Kidney (tissue), 14 donors: ENCODE results near the gene CHN2. TPM values are rescaled to one million over a fixed set of nuclear protein-coding genes. Genes with fewer than 3 reads are reported as not detected.

ENCODE experiments used
- DNase-seq, 5 donors: peaks; one replicate each; pipeline ENCODE4 v3.0.0-alpha.2; 2013 to 2020
- FAIRE-seq: peaks from 2 replicates; lab custom pipeline; 2012; peaks lifted over from hg19 to GRCh38; lab: Jason Lieb, UNC
- H3K27ac ChIP-seq, 2 donors: one replicate each; pipeline ENCODE4 v1.7.0; 2013; ENCODE audit warnings: low read depth in 2 of 2, low read length in 2 of 2, inconsistent platforms in 1 of 2
- H3K27me3 ChIP-seq: one replicate; pipeline ENCODE4 v1.7.1; 2013; ENCODE audit warnings: low read length, inconsistent platforms; ENCODE audit not compliant: control insufficient read depth, insufficient read depth
- H3K36me3 ChIP-seq, 3 donors: one replicate each; pipeline versions ENCODE4 v1.7.0 to v1.7.1; 2013; ENCODE audit warnings: low read length in 3 of 3, control low read depth in 1 of 3, inconsistent platforms in 1 of 3; ENCODE audit not compliant: insufficient read depth in 3 of 3, control insufficient read depth in 2 of 3
- H3K4me1 ChIP-seq, 3 donors: one replicate each; pipeline versions ENCODE4 v1.7.0 to v1.7.1; 2013; ENCODE audit warnings: low read length in 3 of 3, inconsistent platforms in 1 of 3, low read depth in 1 of 3; ENCODE audit not compliant: control insufficient read depth in 2 of 3, insufficient read depth in 2 of 3
- H3K4me3 ChIP-seq, 3 donors: one replicate each; pipeline versions ENCODE4 v1.7.0 to v1.8.1; 2013; ENCODE audit warnings: low read length in 3 of 3, control low read depth in 1 of 3, inconsistent platforms in 1 of 3
- H3K9ac ChIP-seq, 3 donors: one replicate each; pipeline versions ENCODE4 v1.7.0 to v1.7.1; 2013; ENCODE audit warnings: low read length in 3 of 3, control low read depth in 1 of 3, inconsistent platforms in 1 of 3
- H3K9me3 ChIP-seq, 3 donors: one replicate each; pipeline versions ENCODE4 v1.7.0 to v1.7.1; 2013; ENCODE audit warnings: low read length in 3 of 3, control low read depth in 1 of 3, inconsistent platforms in 1 of 3; ENCODE audit not compliant: control insufficient read depth in 2 of 3, insufficient read depth in 1 of 3
- CTCF ChIP-seq: IDR thresholded peaks from 3 replicates; pipeline ENCODE4 v1.5.1; 2012; ENCODE audit warnings: mild to moderate bottlenecking, moderate library complexity, borderline replicate concordance; ENCODE audit not compliant: insufficient read depth; ENCODE audit errors: extremely low read depth
- intact Hi-C: fragments of 100-400 bp; cut with DNase I; formaldehyde crosslinking; loops from one replicate; pipeline ENCODE4 v1.11.1; 2022
- polyA plus RNA-seq: library from polyadenylated mRNA; stranded (reverse); fragments of 350-450 nt; fragmentation: Illumina TruSeq; extraction: RNeasy Lipid Tissue Mini Kit (QIAGEN cat#74804); gene quantifications from one replicate; pipeline ENCODE4 v1.2.3, GENCODE V29; 2014; ENCODE audit warnings: low read depth, low replicate concordance; ENCODE audit not compliant: insufficient read depth
- total RNA-seq: library from RNA; stranded (reverse); fragmentation: NEBNext Ultra II Directional; extraction: Animal tissue kit (Norgen Biotek cat#: 25700); gene quantifications from one replicate; pipeline ENCODE4 v1.2.1, GENCODE V29; 2021
- donor health status: control.
- donor health status: control.
- donor health status: control.
- donor health status: control.
- donor health status: control.
- donor health status: DM: yes; HTN: yes; CAD: no.
- donor health status: Normal renal cell carcinoma (clear cell type).

CHN2 gene
- total and polyA plus RNA-seq, 2 donors from 2014 or later: 7.4 to 22.5 TPM

- no peak overlapping the region for H3K27ac ChIP-seq
- H3K36me3 ChIP-seq: no peaks in the 10 kb centered on the region
- H3K4me3 ChIP-seq: no peak overlapping the region
- H3K9ac ChIP-seq: no peak overlapping the region
- DNase-seq (no peak), FAIRE-seq (no peak)
- H3K4me1 ChIP-seq: peaks cover 0 to 12% (median 2%) of the 10 kb centered on the region in 3 donors
- no peaks in the 10 kb centered on the region for H3K27me3 ChIP-seq
- no peaks in the 10 kb centered on the region for H3K9me3 ChIP-seq
- no peak for TF ChIP-seq CTCF
- intact Hi-C loops: no loop called here
Observed at GRCh38 chr7:29287366-29287765, 92.8 kb downstream of the CHN2 start.

GRCh38 chr7:29288181-29289091, 93.9 kb downstream of the CHN2 start:
- no peak overlapping the region for H3K27ac ChIP-seq
- H3K4me3 ChIP-seq: no peak overlapping the region
- H3K4me1 ChIP-seq: peaks cover 0 to 12% (median 2%) of the 10 kb centered on the region in 3 donors
- no peak for DNase-seq
- H3K9ac ChIP-seq: no peak overlapping the region
- intact Hi-C loops: no loop called here
- no peaks in the 10 kb centered on the region for H3K9me3 ChIP-seq
- no peak for TF ChIP-seq CTCF
- H3K36me3 ChIP-seq: no peaks in the 10 kb centered on the region
- H3K27me3 ChIP-seq: no peaks in the 10 kb centered on the region
- FAIRE-seq: no peak

- intact Hi-C loops: no loop called here
- Histone ChIP-seq H3K4me1 (peaks cover 0 to 12% (median 2%) of the 10 kb centered on the region in 3 donors), H3K9me3 (no peaks in the 10 kb centered on the region), H3K36me3 (no peaks in the 10 kb centered on the region), H3K4me3 (no peak overlapping the region), H3K27me3 (no peaks in the 10 kb centered on the region), H3K27ac (no peak overlapping the region), H3K9ac (no peak overlapping the region)
- TF ChIP-seq CTCF: no peak
- DNase-seq (no peak), FAIRE-seq (no peak)
Observed at GRCh38 chr7:29289156-29290021, 94.8 kb downstream of the CHN2 start.
